ENCODE results near the gene PDZD2. TPM values are rescaled to one million over a fixed set of nuclear protein-coding genes. Genes with fewer than 3 reads are reported as not detected.
"Not testable (repeated sequence)": the region's sequence is repeated elsewhere in the genome, so short reads cannot be mapped to it uniquely, and the experiment has no call there.

The PDZD2 gene
- total RNA-seq, 1 experiment from 2014 or later: 2.2 TPM

GRCh38 chr5:31598640-31599611 is 40.0 kb upstream of the PDZD2 start:
- H3K27me3 ChIP-seq (replicated peaks; ENCODE audit: insufficient read depth, low read depth, low read length, poor library complexity): peaks cover 4% of the 10 kb centered on the region
- no peak overlapping the region for H3K27ac ChIP-seq (ENCODE audit: low read depth, low read length, poor library complexity, severe bottlenecking)
- POLR2A ChIA-PET (ENCODE audit: low non-redundant PET): no interaction called here
- DNase-seq (ENCODE audit: low spot score): no peak
- CTCF ChIA-PET: no interaction called here
- H3K36me3 ChIP-seq (ENCODE audit: insufficient read depth, low read length, poor library complexity, severe bottlenecking): no peaks in the 10 kb centered on the region
- H3K9me3 ChIP-seq (ENCODE audit: low read depth, low read length, poor library complexity, severe bottlenecking): no peaks in the 10 kb centered on the region
- no TSS peak for BruUV-seq (replicated peaks)
- TF ChIP-seq EZH2 (IDR thresholded peaks at IDR 0.05; ENCODE audit: borderline replicate concordance, low read depth, low read length, poor library complexity, severe bottlenecking) (no peak), CTCF (conservative IDR thresholded peaks at IDR 0.05; ENCODE audit: low read depth, low read length) (no peak)
- H3K4me1 ChIP-seq (ENCODE audit: insufficient read depth, low read length, poor library complexity, severe bottlenecking): no peaks in the 10 kb centered on the region
- no peak overlapping the region for H3K4me3 ChIP-seq (ENCODE audit: low read depth, low read length, poor library complexity, severe bottlenecking)
- intact Hi-C loops (cut with micrococcal nuclease; ENCODE audit: unreplicated experiment): no loop called here

GRCh38 chr5:31602305-31602704 is 36.6 kb upstream of the PDZD2 start:
- intact Hi-C loops (cut with micrococcal nuclease; ENCODE audit: unreplicated experiment); H3K4me1 ChIP-seq (ENCODE audit: insufficient read depth, low read length, poor library complexity, severe bottlenecking); H3K27me3 ChIP-seq (replicated peaks; ENCODE audit: insufficient read depth, low read depth, low read length, poor library complexity); H3K36me3 ChIP-seq (ENCODE audit: insufficient read depth, low read length, poor library complexity, severe bottlenecking); H3K9me3 ChIP-seq (ENCODE audit: low read depth, low read length, poor library complexity, severe bottlenecking); POLR2A ChIA-PET (ENCODE audit: low non-redundant PET); DNase-seq (ENCODE audit: low spot score); H3K27ac ChIP-seq (ENCODE audit: low read depth, low read length, poor library complexity, severe bottlenecking); BruUV-seq (replicated peaks); CTCF ChIA-PET; H3K4me3 ChIP-seq (ENCODE audit: low read depth, low read length, poor library complexity, severe bottlenecking): not testable (repeated sequence)

GRCh38 chr5:31604240-31604639 is 34.7 kb upstream of the PDZD2 start:
- ChIA-PET POLR2A (ENCODE audit: low non-redundant PET) (no interaction called here), CTCF (no interaction called here)
- Histone ChIP-seq H3K27me3 (replicated peaks; ENCODE audit: insufficient read depth, low read depth, low read length, poor library complexity) (no peaks in the 10 kb centered on the region), H3K4me3 (ENCODE audit: low read depth, low read length, poor library complexity, severe bottlenecking) (no peak overlapping the region), H3K4me1 (ENCODE audit: insufficient read depth, low read length, poor library complexity, severe bottlenecking) (no peaks in the 10 kb centered on the region), H3K36me3 (ENCODE audit: insufficient read depth, low read length, poor library complexity, severe bottlenecking) (no peaks in the 10 kb centered on the region), H3K27ac (ENCODE audit: low read depth, low read length, poor library complexity, severe bottlenecking) (no peak overlapping the region), H3K9me3 (ENCODE audit: low read depth, low read length, poor library complexity, severe bottlenecking) (no peaks in the 10 kb centered on the region)
- DNase-seq (ENCODE audit: low spot score): no peak
- BruUV-seq (replicated peaks): no TSS peak
- TF ChIP-seq CTCF (conservative IDR thresholded peaks at IDR 0.05; ENCODE audit: low read depth, low read length) (no peak), EZH2 (IDR thresholded peaks at IDR 0.05; ENCODE audit: borderline replicate concordance, low read depth, low read length, poor library complexity, severe bottlenecking) (no peak)
- intact Hi-C loops (cut with micrococcal nuclease; ENCODE audit: unreplicated experiment): no loop called here
